OCI-LY1 (cell line): Measurements from ENCODE around the gene SSC5D.

Experiments used
- CTCF ChIP-seq: fragments of 200-600 bp; sonication (generic), shearing (Covaris generic); IDR thresholded peaks from 2 replicates; pipeline ENCODE4 v1.5.1; 2017; ENCODE audit warnings: mild to moderate bottlenecking, antibody characterized with exemption, low read length, moderate library complexity, mixed read lengths
- EZH2 ChIP-seq: fragments of 200-600 bp; sonication (generic), shearing (Covaris generic); IDR thresholded peaks from 2 replicates; pipeline ENCODE4 v1.8.0; 2017; ENCODE audit warnings: borderline replicate concordance, mixed run types, mild to moderate bottlenecking, antibody characterized with exemption, low read length, moderate library complexity, mixed read lengths

GRCh38 chr19:55447421-55448174 is 40.6 kb upstream of the SSC5D start:
- TF ChIP-seq CTCF = no peak
- no peak for TF ChIP-seq EZH2
